AG04450 (cell line): ENCODE results near the gene GNLY. TPM values are rescaled to one million over a fixed set of nuclear protein-coding genes. Genes with fewer than 3 reads are reported as not detected.

Experiments
- CTCF ChIA-PET: fragments of 300-600, 350-600 bp; formaldehyde crosslinking; extraction: SDS; loops from one replicate; lab custom pipeline; 2022; ENCODE audit warnings: antibody characterized with exemption, inconsistent platforms; lab: Charles Lee
- POLR2A ChIA-PET: fragments of 350-600 bp; formaldehyde crosslinking; extraction: SDS; loops from one replicate; lab custom pipeline; 2021; ENCODE audit warnings: antibody characterized with exemption, inconsistent platforms; lab: Yijun Ruan, JAX
- DNase-seq: peaks from one replicate; pipeline ENCODE4 v3.0.0-alpha.2; 2011; ENCODE audit warnings: low read depth, low spot score
- H3K27ac ChIP-seq: one replicate; pipeline ENCODE4 v1.5.1; 2012; ENCODE audit warnings: low read depth, low read length, control low read depth
- H3K27me3 ChIP-seq: one replicate; pipeline ENCODE4 v1.6.0; 2012; ENCODE audit warnings: low read length; ENCODE audit not compliant: control insufficient read depth, insufficient read depth
- H3K4me3 ChIP-seq: 2 replicates; pipeline ENCODE4 v1.5.1; 2011; ENCODE audit warnings: mild to moderate bottlenecking, low read depth, low read length, control low read depth
- H3K9me3 ChIP-seq: 2 replicates; pipeline ENCODE4 v1.5.1; 2012; ENCODE audit warnings: low read length; ENCODE audit not compliant: control insufficient read depth, insufficient read depth
- CTCF ChIP-seq: IDR thresholded peaks from 2 replicates; pipeline ENCODE4 v1.5.1; 2011; ENCODE audit warnings: low read depth, low read length, control low read depth, inconsistent platforms
- polyA plus RNA-seq: library from polyadenylated mRNA; depleted of rRNA; stranded (reverse); fragments of >200 nt; gene quantifications from 2 replicates; pipeline ENCODE4 v1.2.3, GENCODE V29; 2011

GNLY gene
- polyA plus RNA-seq, 1 experiment: not detected

GRCh38 chr2:85697096-85697495, 2.9 kb downstream of the GNLY start:
- TF ChIP-seq CTCF: no peak
- ChIA-PET POLR2A (no interaction called here), CTCF (interaction anchor here (1.4 to 1.9 kb wide), 2 partner anchors 10 to 30 kb away, joined by 4 to 9 read pairs; no protein-coding TSS in a partner anchor)

GRCh38 chr2:85697716-85698115, 3.6 kb downstream of the GNLY start:
- DNase-seq: no peak
- ChIA-PET CTCF (interaction anchor here (0.6 to 1.9 kb wide), 3 partner anchors 10 to 136 kb away, joined by 3 to 9 read pairs (median 4); no protein-coding TSS in a partner anchor), POLR2A (no interaction called here)
- no peaks in the 10 kb centered on the region for H3K9me3 ChIP-seq
- peaks cover 4% of the 10 kb centered on the region for H3K27me3 ChIP-seq
- no peak for TF ChIP-seq CTCF
- H3K4me3 ChIP-seq: no peak overlapping the region
- H3K27ac ChIP-seq: no peak overlapping the region

More at GRCh38 chr2:85697096-85697495, 2.9 kb downstream of the GNLY start:
- no peaks in the 10 kb centered on the region for H3K9me3 ChIP-seq
- no peak for DNase-seq
- peaks cover 4% of the 10 kb centered on the region for H3K27me3 ChIP-seq
- H3K4me3 ChIP-seq: no peak overlapping the region
- H3K27ac ChIP-seq: no peak overlapping the region

- TF ChIP-seq CTCF: no peak
- no peak overlapping the region for H3K4me3 ChIP-seq
- peaks cover 4% of the 10 kb centered on the region for H3K27me3 ChIP-seq
- POLR2A ChIA-PET: no interaction called here
- H3K9me3 ChIP-seq: no peaks in the 10 kb centered on the region
- DNase-seq: no peak
- CTCF ChIA-PET: interaction anchor here (0.6 to 1.9 kb wide), 3 partner anchors 9 to 136 kb away, joined by 3 to 9 read pairs (median 3); no protein-coding TSS in a partner anchor
- no peak overlapping the region for H3K27ac ChIP-seq
Observed at GRCh38 chr2:85698184-85698879, 4.2 kb downstream of the GNLY start.

GRCh38 chr2:85698880-85699254, 4.7 kb downstream of the GNLY start:
- CTCF ChIA-PET: interaction anchor here (1.0 to 1.4 kb wide), 2 partner anchors 9 to 50 kb away, joined by 3 to 6 read pairs; no protein-coding TSS in a partner anchor
- Histone ChIP-seq H3K4me3 (no peak overlapping the region), H3K27ac (no peak overlapping the region), H3K27me3 (peaks cover 4% of the 10 kb centered on the region), H3K9me3 (no peaks in the 10 kb centered on the region)
- POLR2A ChIA-PET: no interaction called here
- TF ChIP-seq CTCF: no peak
- DNase-seq: no peak

GRCh38 chr2:85699325-85699724, 5.2 kb downstream of the GNLY start:
- H3K9me3 ChIP-seq: no peaks in the 10 kb centered on the region
- POLR2A ChIA-PET: no interaction called here
- peaks cover 4% of the 10 kb centered on the region for H3K27me3 ChIP-seq
- H3K4me3 ChIP-seq: no peak overlapping the region
- H3K27ac ChIP-seq: no peak overlapping the region
- no peak for DNase-seq
- no peak for TF ChIP-seq CTCF
- CTCF ChIA-PET: interaction anchor here (1.0 to 1.4 kb wide), 3 partner anchors 9 to 51 kb away, joined by 3 to 6 read pairs (median 3); no protein-coding TSS in a partner anchor
